Esophagus squamous epithelium (tissue), 4 donors: ENCODE results near the gene ANKFN1.

ENCODE experiments used
- POLR2A ChIP-seq, 4 donors: fragments of 450-650 bp; IDR thresholded peaks; one replicate each; pipeline ENCODE4 v1.6.1; 2017; ENCODE audit warnings: antibody characterized with exemption in 4 of 4, mild to moderate bottlenecking in 4 of 4, moderate library complexity in 3 of 4
- TF ChIP-seq, protein P1 (sequence below), 6 experiments: fragments of 450-650 bp in 4 of 6; fragments of 200-600 bp in 2 of 6; sonication (generic) in 2 of 6; IDR thresholded peaks; one replicate each; pipeline ENCODE4 v1.5.1; 2016 to 2019; ENCODE audit warnings: antibody characterized with exemption in 6 of 6, mild to moderate bottlenecking in 4 of 6, moderate library complexity in 4 of 6

DNA sequence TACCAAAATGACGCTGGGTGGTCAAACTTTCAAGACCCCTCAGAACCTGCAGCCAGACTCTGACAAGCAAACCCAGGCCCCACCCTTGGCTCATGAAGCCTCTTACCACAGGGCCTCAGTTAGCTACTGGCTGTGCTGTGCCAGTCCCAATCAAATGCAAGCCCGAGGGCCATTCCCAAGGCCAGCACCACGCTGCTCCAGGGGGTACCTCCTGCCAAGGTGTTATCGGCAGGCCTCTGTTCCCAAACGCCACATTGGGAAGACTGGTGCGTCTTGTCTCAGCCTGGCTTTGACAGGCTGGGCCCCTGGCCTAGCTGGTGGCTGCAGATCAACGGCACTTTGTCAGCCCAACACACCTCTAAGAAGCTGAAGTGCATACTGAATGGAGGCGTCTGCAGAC is 404.4 kb downstream of the ANKFN1 start:
- no peak for TF ChIP-seq POLR2A (IDR thresholded peaks at IDR 0.05)
- TF ChIP-seq, protein P1, sequence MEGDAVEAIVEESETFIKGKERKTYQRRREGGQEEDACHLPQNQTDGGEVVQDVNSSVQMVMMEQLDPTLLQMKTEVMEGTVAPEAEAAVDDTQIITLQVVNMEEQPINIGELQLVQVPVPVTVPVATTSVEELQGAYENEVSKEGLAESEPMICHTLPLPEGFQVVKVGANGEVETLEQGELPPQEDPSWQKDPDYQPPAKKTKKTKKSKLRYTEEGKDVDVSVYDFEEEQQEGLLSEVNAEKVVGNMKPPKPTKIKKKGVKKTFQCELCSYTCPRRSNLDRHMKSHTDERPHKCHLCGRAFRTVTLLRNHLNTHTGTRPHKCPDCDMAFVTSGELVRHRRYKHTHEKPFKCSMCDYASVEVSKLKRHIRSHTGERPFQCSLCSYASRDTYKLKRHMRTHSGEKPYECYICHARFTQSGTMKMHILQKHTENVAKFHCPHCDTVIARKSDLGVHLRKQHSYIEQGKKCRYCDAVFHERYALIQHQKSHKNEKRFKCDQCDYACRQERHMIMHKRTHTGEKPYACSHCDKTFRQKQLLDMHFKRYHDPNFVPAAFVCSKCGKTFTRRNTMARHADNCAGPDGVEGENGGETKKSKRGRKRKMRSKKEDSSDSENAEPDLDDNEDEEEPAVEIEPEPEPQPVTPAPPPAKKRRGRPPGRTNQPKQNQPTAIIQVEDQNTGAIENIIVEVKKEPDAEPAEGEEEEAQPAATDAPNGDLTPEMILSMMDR (IDR thresholded peaks at IDR 0.05) = no peak
